Neutrophil (primary cell): ENCODE results near the gene RBM18.

Source experiments
- H3K27ac ChIP-seq: fragments of 200-600 bp; sonication (generic); 2 replicates; pipeline ENCODE4 v1.5.1; 2016; ENCODE audit warnings: mild to moderate bottlenecking, moderate library complexity
- H3K27me3 ChIP-seq: fragments of 200-600 bp; sonication (generic); 2 replicates; pipeline ENCODE4 v1.6.0; 2016; ENCODE audit warnings: mild to moderate bottlenecking
- H3K36me3 ChIP-seq: fragments of 200-600 bp; sonication (generic); 2 replicates; pipeline ENCODE4 v1.5.1; 2017
- H3K4me1 ChIP-seq, 2 experiments: fragments of 200-600 bp in 1 of 2; sonication (generic) in 1 of 2; 1 replicate in 1 of 2; 2 replicates in 1 of 2; pipeline versions ENCODE4 v1.5.1 to v1.6.1; 2013 to 2016; ENCODE audit warnings: low read depth in 1 of 2, low read length in 1 of 2, mild to moderate bottlenecking in 1 of 2, moderate library complexity in 1 of 2; ENCODE audit not compliant: control insufficient read depth in 1 of 2, insufficient read depth in 1 of 2
- H3K4me3 ChIP-seq, 2 experiments: fragments of 200-600 bp in 1 of 2; sonication (generic) in 1 of 2; 1 replicate in 1 of 2; 2 replicates in 1 of 2; pipeline ENCODE4 v1.5.1; 2013 to 2016; ENCODE audit warnings: low read depth in 1 of 2, low read length in 1 of 2, mild to moderate bottlenecking in 1 of 2, moderate library complexity in 1 of 2
- H3K9me3 ChIP-seq: fragments of 200-600 bp; sonication (generic); 2 replicates; pipeline ENCODE4 v1.5.1; 2016
- TF ChIP-seq, protein P1 (sequence below): fragments of 200-600 bp; sonication (generic); IDR thresholded peaks from 2 replicates; pipeline ENCODE4 v1.5.1; 2016; ENCODE audit warnings: antibody characterized with exemption

RBM18 gene

DNA sequence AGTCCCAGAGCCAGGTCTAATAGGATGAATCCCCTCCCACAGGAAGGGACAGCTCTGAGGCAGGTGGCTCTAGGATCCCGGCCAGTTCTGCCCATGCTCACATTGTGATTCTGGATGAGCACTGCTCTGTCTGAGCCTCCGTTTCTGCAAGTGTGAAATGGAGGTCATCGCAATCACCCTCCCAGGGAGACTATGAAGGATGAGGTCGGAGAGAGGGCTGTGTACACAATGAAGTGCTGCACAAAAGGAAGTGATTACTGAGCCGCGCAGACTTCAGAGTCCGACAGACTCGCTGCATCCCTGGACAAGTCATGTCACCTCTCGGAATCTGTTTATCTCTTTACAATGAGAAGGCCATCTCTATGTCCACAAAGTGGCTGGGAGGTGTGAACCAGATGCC is 57.5 kb downstream of the RBM18 start:
- Histone ChIP-seq H3K27ac (no peak overlapping the region), H3K4me1 (no peaks in the 10 kb centered on the region), H3K27me3 (peaks cover 30% of the 10 kb centered on the region), H3K36me3 (no peaks in the 10 kb centered on the region), H3K4me3 (no peak overlapping the region), H3K9me3 (no peaks in the 10 kb centered on the region)
- TF ChIP-seq, protein P1, sequence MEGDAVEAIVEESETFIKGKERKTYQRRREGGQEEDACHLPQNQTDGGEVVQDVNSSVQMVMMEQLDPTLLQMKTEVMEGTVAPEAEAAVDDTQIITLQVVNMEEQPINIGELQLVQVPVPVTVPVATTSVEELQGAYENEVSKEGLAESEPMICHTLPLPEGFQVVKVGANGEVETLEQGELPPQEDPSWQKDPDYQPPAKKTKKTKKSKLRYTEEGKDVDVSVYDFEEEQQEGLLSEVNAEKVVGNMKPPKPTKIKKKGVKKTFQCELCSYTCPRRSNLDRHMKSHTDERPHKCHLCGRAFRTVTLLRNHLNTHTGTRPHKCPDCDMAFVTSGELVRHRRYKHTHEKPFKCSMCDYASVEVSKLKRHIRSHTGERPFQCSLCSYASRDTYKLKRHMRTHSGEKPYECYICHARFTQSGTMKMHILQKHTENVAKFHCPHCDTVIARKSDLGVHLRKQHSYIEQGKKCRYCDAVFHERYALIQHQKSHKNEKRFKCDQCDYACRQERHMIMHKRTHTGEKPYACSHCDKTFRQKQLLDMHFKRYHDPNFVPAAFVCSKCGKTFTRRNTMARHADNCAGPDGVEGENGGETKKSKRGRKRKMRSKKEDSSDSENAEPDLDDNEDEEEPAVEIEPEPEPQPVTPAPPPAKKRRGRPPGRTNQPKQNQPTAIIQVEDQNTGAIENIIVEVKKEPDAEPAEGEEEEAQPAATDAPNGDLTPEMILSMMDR, result no peak

DNA sequence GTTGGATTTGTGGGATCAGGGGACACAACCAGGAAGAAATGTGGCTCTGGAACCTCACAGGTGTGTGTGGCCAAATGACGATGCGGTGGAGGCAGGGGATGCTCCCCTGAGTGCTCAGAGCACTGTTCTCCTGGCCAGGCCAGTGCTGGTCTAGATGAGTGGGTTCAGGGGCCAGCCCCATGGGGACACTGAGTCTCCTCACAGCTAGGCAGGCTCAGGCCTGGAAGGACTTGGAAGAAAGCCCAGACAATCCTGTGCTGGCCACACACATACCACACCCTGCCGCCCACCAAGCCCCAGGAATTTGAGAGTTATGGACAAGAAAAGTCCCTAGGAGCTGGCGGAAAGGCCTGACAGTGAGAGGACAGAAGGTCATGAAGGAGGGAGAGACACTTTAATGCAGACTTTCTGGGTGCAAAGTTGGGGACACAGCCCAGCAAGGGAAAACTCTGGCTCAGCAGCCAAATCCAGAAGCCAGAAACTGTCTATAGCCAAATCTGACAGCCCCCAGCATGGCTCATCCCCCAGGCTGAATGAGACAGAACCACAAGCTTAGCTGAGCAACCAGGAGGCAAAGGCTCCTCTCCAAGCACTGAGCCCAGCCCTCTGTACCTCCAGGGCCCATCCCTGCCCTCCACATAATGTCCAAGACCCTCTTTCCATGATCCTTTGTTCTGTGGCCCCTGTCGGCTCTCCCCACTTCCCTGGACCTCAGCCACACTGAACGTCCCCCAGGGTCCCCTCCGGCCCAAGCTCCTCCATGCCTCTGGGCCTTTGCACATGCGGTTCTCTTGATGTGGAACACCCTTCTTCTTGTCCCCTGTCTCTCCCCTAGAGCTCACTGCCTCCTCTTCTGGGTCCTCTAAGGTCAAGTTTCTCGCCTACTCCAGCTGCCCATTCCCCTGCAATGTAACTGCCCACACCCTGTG is 58.3 kb downstream of the RBM18 start:
- TF ChIP-seq, protein P1, result no peak
- H3K27me3 ChIP-seq, result peaks cover 23% of the 10 kb centered on the region

DNA sequence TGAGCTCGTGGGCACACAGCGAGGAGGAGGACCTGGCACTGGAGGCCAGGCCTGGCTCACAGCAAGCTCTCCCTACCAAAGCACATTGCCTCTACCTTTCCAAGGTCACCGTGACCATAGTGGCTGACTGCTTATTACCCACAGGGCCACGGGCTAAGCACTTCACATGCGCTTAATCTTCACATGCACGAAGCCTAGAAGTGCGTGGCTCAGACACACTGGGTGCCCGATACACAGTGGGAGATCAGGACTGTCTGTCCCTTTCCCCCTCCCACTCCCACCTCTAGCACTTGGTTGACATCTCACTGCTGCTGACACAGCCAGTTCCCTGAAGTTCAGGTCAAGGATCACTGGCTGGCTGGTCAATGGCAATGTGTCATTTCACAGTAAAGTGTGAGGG is 59.5 kb downstream of the RBM18 start:
- H3K36me3 ChIP-seq, result no peaks in the 10 kb centered on the region
- H3K4me1 ChIP-seq, result no peaks in the 10 kb centered on the region
- no peak overlapping the region for H3K4me3 ChIP-seq
- H3K9me3 ChIP-seq, result no peaks in the 10 kb centered on the region
- TF ChIP-seq, protein P1, result no peak
- H3K27me3 ChIP-seq, result peaks cover 11% of the 10 kb centered on the region
- H3K27ac ChIP-seq, result no peak overlapping the region

More for the DNA sequence above, 58.3 kb downstream of the RBM18 start:
- no peaks in the 10 kb centered on the region for H3K9me3 ChIP-seq
- H3K4me3 ChIP-seq, result no peak overlapping the region
- no peak overlapping the region for H3K27ac ChIP-seq
- H3K36me3 ChIP-seq, result no peaks in the 10 kb centered on the region
- H3K4me1 ChIP-seq, result no peaks in the 10 kb centered on the region

DNA sequence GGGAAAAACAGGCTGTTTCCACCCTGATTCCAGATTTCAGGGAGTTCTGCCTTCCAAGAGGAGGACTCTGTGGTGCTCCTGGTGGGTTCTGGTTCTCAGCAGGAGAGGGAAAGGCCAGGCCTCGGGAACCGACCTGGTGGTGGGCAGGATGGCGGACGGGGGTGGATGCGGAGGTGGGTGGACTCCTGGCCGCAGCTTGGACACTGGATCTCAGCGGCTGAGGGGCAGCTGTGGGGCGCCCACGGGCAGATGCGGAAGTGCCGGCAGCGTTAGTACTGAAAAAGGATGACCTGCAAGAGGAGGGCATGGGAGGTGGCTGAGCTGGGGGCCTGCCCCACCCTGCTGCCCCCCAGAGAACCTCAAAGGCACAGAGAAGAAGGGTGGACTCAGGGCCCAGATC is 60.1 kb downstream of the RBM18 start:
- H3K4me3 ChIP-seq, result no peak overlapping the region
- no peaks in the 10 kb centered on the region for H3K4me1 ChIP-seq
- peaks cover 9% of the 10 kb centered on the region for H3K27me3 ChIP-seq
- H3K9me3 ChIP-seq, result no peaks in the 10 kb centered on the region
- no peak overlapping the region for H3K27ac ChIP-seq
- TF ChIP-seq, protein P1, result no peak
- H3K36me3 ChIP-seq, result no peaks in the 10 kb centered on the region

DNA sequence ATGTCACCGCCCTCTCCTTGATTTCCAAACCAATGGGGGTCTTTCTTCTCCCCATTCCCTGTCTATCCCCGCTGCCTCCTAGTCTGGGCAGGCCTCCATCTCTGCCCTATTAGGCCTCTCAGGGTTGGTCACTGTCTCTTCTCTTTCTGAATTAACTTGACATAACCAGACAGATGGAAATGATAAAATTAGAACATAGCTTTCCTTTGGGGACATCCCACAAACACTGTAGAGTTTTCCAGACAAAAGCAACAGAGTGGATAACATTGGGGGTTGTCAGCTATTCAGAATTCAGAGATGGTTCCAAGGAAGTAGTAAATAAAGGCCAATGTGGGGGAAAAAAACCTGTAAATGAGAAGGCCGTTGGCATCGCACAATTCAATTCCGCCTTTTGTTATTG is 60.6 kb downstream of the RBM18 start:
- H3K4me3 ChIP-seq, result no peak overlapping the region
- H3K36me3 ChIP-seq, result no peaks in the 10 kb centered on the region
- TF ChIP-seq, protein P1, result no peak
- H3K27me3 ChIP-seq, result peaks cover 9% of the 10 kb centered on the region
- no peaks in the 10 kb centered on the region for H3K9me3 ChIP-seq
- no peak overlapping the region for H3K27ac ChIP-seq
- H3K4me1 ChIP-seq, result no peaks in the 10 kb centered on the region
